Sigmoid colon (tissue), 7 donors: Measurements from ENCODE around the gene YJU2. TPM values are rescaled to one million over a fixed set of nuclear protein-coding genes. Genes with fewer than 3 reads are reported as not detected.
"Not testable (repeated sequence)": the region's sequence is repeated elsewhere in the genome, so short reads cannot be mapped to it uniquely, and the experiment has no call there.

Experiments
- DNase-seq: peaks from one replicate; pipeline ENCODE4 v3.0.0-alpha.2; 2019
- H3K27ac ChIP-seq, 4 donors: fragments of 200-600 bp; sonication (generic); one replicate each; pipeline ENCODE4 v1.5.1; 2016 to 2019; ENCODE audit warnings: mild to moderate bottlenecking in 1 of 4
- H3K27me3 ChIP-seq, 3 donors: fragments of 200-600 bp; sonication (generic); one replicate each; pipeline ENCODE4 v1.5.1; 2019; ENCODE audit warnings: mild to moderate bottlenecking in 1 of 3
- H3K36me3 ChIP-seq, 4 donors: fragments of 200-600 bp; sonication (generic); one replicate each; pipeline ENCODE4 v1.5.1; 2016 to 2019
- H3K4me1 ChIP-seq, 4 donors: fragments of 200-600 bp; sonication (generic); one replicate each; pipeline ENCODE4 v1.5.1; 2017 to 2019
- H3K4me3 ChIP-seq, 4 donors: fragments of 200-600 bp; sonication (generic); one replicate each; pipeline ENCODE4 v1.5.1; 2017 to 2019; ENCODE audit warnings: mild to moderate bottlenecking in 2 of 4, moderate library complexity in 1 of 4
- H3K9me3 ChIP-seq, 4 donors: fragments of 200-600 bp in 3 of 4; sonication (generic) in 3 of 4; one replicate each; pipeline versions ENCODE4 v1.5.1 to v1.6.1; 2013 to 2019
- CTCF ChIP-seq, 4 experiments: fragments of 450-650 bp in 3 of 4; fragments of 200-600 bp in 1 of 4; IDR thresholded peaks; one replicate each; pipeline ENCODE4 v1.5.1; 2016 to 2019; ENCODE audit warnings: antibody characterized with exemption in 4 of 4, mild to moderate bottlenecking in 3 of 4, moderate library complexity in 2 of 4
- EP300 ChIP-seq, 4 donors: sonication (generic); formaldehyde crosslinking; IDR thresholded peaks; one replicate each; pipeline ENCODE4 v1.6.1; 2017; ENCODE audit warnings: antibody characterized with exemption in 4 of 4
- POLR2A ChIP-seq, 2 donors: fragments of 450-650 bp; IDR thresholded peaks; one replicate each; pipeline ENCODE4 v1.6.1; 2016; ENCODE audit warnings: antibody characterized with exemption in 2 of 2, mild to moderate bottlenecking in 2 of 2, moderate library complexity in 2 of 2
- POLR2AphosphoS5 ChIP-seq, 4 donors: sonication (generic); formaldehyde crosslinking; IDR thresholded peaks; one replicate each; pipeline ENCODE4 v1.6.1; 2017; ENCODE audit warnings: antibody characterized with exemption in 4 of 4
- WGBS, 2 donors: extraction: QIAGEN DNeasy Blood & Tissue Kit; methylation state at CpG; one replicate each; pipeline ENCODE4 v1.1.7; 2013; 5-methylcytosine and 5-hydroxymethylcytosine counted together
- intact Hi-C: fragments of 100-400 bp; cut with DNase I; formaldehyde crosslinking; loops from one replicate; pipeline ENCODE4 v1.15.1; 2023
- polyA plus RNA-seq, 3 donors: library from polyadenylated mRNA; stranded (reverse); fragments of 200-250 nt; gene quantifications; one replicate each; pipeline ENCODE4 v1.2.3, GENCODE V29; 2013
- total RNA-seq, 4 donors: library from RNA; depleted of rRNA; stranded (reverse); fragments of >200 nt; gene quantifications; one replicate each; pipeline ENCODE4 v1.1.0, GENCODE V29; 2016
- donor health status: healthy with polysubstance abuse.
- donor health status: Bipolar disorder and iron deficiency.
- donor health status: healthy.

Gene YJU2
- total and polyA plus RNA-seq, 7 donors = 19.4 to 31.8 (median 21.5) TPM

- TF ChIP-seq POLR2A (IDR thresholded peaks at IDR 0.05) (no peak), POLR2AphosphoS5 (IDR thresholded peaks at IDR 0.05) (no peak), EP300 (IDR thresholded peaks at IDR 0.05) (no peak), CTCF (IDR thresholded peaks at IDR 0.05) (no peak)
- H3K27me3 ChIP-seq = no peaks in the 10 kb centered on the region
- no peaks in the 10 kb centered on the region for H3K4me1 ChIP-seq
- WGBS, 2 donors = 37 to 91% methylated on average over 30 of the region's 30 CpGs
- DNase-seq = no peak
- peaks cover 13 to 83% (median 21%) of the 10 kb centered on the region in 4 donors for H3K36me3 ChIP-seq
- no peaks in the 10 kb centered on the region for H3K9me3 ChIP-seq
- H3K27ac ChIP-seq = no peak overlapping the region
- H3K4me3 ChIP-seq = no peak overlapping the region
- intact Hi-C loops = loop anchor here (2.0 kb wide), 1 partner anchor 85 kb away; no protein-coding TSS in a partner anchor
These were observed 21.3 kb downstream of the YJU2 start for GRCh38 chr19:4267901-4268815.

DNA sequence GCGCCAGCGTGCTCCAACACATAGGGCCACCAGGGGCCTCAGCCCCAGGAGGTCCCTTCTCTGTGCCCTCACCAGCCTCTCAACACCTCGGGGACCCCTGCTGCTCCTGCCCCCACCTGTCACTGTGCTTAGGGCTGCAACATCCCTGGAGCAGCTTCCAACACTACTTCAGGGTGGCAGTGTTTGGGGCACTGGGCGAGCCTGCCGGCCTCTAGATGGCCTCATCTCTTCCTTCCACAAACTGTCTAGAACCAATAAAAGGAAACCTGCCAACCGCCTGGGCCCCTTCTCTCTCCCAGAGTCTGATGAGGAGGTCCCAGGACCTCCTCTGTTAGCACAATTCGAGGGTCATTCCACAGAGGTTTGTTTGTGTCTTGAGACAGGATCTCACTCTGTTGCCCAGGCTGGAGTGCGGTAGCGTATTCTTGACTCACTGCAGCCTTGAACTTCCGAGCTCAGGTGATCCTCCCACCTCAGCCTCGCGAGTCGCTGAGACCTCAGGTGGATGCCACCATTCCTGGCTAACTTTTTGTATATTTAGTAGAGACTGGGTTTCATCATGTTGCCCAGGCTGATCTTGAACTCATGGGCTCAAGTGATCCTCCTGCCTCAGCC is 22.0 kb downstream of the YJU2 start:
- no peaks in the 10 kb centered on the region for H3K9me3 ChIP-seq
- TF ChIP-seq POLR2AphosphoS5 (IDR thresholded peaks at IDR 0.05) (no peak), POLR2A (IDR thresholded peaks at IDR 0.05) (no peak), EP300 (IDR thresholded peaks at IDR 0.05) (no peak), CTCF (IDR thresholded peaks at IDR 0.05) (no peak)
- H3K36me3 ChIP-seq = peaks cover 13 to 76% (median 20%) of the 10 kb centered on the region in 4 donors
- no peak for DNase-seq
- WGBS, 2 donors = 75 to 91% methylated on average over 13 of the region's 13 CpGs
- H3K27me3 ChIP-seq = no peaks in the 10 kb centered on the region
- no peak overlapping the region for H3K4me3 ChIP-seq
- H3K27ac ChIP-seq = no peak overlapping the region
- intact Hi-C loops = no loop called here
- no peaks in the 10 kb centered on the region for H3K4me1 ChIP-seq

GRCh38 chr19:4272894-4273293 is 26.0 kb downstream of the YJU2 start:
- no peaks in the 10 kb centered on the region for H3K9me3 ChIP-seq
- H3K4me1 ChIP-seq = no peaks in the 10 kb centered on the region
- intact Hi-C loops = no loop called here
- H3K27me3 ChIP-seq = peaks cover 0 to 6% (median 1%) of the 10 kb centered on the region in 3 donors
- TF ChIP-seq CTCF (IDR thresholded peaks at IDR 0.05) (no peak), POLR2AphosphoS5 (IDR thresholded peaks at IDR 0.05) (no peak), POLR2A (IDR thresholded peaks at IDR 0.05) (no peak), EP300 (IDR thresholded peaks at IDR 0.05) (no peak)
- DNase-seq = no peak
- no peak overlapping the region for H3K4me3 ChIP-seq
- WGBS, 2 donors = 87 to 89% methylated on average over 10 of the region's 10 CpGs
- peaks cover 5 to 43% (median 13%) of the 10 kb centered on the region in 4 donors for H3K36me3 ChIP-seq
- no peak overlapping the region for H3K27ac ChIP-seq

DNA sequence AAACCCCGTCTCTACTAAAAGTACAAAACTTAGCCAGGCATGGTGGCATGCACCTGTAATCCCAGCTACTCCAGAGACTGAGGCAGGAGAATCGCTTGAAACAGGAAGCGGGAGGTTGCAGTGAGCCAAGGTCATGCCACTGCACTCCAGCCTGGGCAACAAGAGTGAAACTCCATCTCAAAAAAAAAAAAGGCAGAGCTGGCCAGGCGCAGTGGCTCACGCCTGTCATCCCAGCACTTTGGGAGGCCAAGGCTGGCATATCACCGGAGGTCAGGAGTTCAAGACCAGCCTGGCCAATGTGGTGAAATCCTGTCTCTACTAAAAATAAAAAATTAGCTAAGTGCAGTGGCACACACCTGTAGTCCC is 27.4 kb downstream of the YJU2 start:
- H3K4me3 ChIP-seq, H3K9me3 ChIP-seq, DNase-seq, H3K27ac ChIP-seq, intact Hi-C loops, H3K4me1 ChIP-seq: not testable (repeated sequence)
- peaks cover 9 to 20% (median 15%) of the 10 kb centered on the region in 3 donors for H3K27me3 ChIP-seq
- peaks cover 0 to 29% (median under 1%) of the 10 kb centered on the region in 4 donors for H3K36me3 ChIP-seq
- 89 to 92% methylated on average over 6 of the region's 6 CpGs for WGBS, 2 donors

DNA sequence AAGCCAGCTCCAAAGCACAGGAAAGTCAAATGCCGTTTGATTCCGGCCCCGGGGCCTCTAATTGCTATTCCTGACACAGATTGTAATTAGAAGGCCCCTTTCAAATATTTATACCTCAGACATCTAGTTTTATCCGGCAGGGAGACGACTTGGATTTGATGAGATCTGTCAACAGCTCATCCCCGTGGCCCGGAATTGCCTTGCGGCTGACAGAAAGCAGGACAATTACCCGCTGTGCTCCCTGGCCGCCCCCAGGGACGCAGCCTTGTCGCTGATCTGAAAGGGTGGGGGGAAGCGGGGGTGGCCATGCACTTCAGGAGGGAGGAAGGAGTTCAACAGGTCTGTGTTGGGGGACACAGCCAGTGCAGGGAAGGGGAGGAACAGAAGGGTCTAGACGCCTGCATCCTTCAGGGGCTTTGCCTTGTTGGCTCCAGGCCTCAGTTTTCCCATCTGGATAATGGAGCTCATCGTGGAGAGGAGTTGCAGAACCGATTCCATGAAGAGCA is 30.4 kb downstream of the YJU2 start:
- Histone ChIP-seq H3K9me3 (no peaks in the 10 kb centered on the region), H3K36me3 (peaks cover 0 to 3% (median 0%) of the 10 kb centered on the region in 4 donors), H3K4me3 (no peak overlapping the region), H3K27me3 (peaks cover 23 to 49% (median 40%) of the 10 kb centered on the region in 3 donors), H3K4me1 (peaks cover 0 to 17% (median 14%) of the 10 kb centered on the region in 4 donors), H3K27ac (no peak overlapping the region)
- no peak for DNase-seq
- intact Hi-C loops = no loop called here
- 38 to 56% methylated on average over 16 of the region's 16 CpGs for WGBS, 2 donors
- no peak for TF ChIP-seq CTCF (IDR thresholded peaks at IDR 0.05)
- no peak for TF ChIP-seq POLR2AphosphoS5 (IDR thresholded peaks at IDR 0.05)
- no peak for TF ChIP-seq EP300 (IDR thresholded peaks at IDR 0.05)
- TF ChIP-seq POLR2A (IDR thresholded peaks at IDR 0.05) = no peak
